Stimulated activated naive CD8-positive, alpha-beta T cell treated with anti-CD3 and anti-CD28 coated beads, Interleukin-15, Interleukin-2, amounts not matched to agents 100 ng/mL and 50 ng/mL, for 24 hours (primary cell): ENCODE measurements around the gene RFESD.

Experiments used
- H3K27ac Mint-ChIP-seq: one replicate; pipeline ENCODE4 v1.8.0; 2021; ENCODE audit warnings: mild to moderate bottlenecking, mixed read lengths
- H3K27me3 Mint-ChIP-seq: one replicate; pipeline ENCODE4 v1.8.0; 2021; ENCODE audit warnings: mixed read lengths
- H3K36me3 Mint-ChIP-seq: one replicate; pipeline ENCODE4 v1.8.0; 2021; ENCODE audit warnings: low read depth, mixed read lengths
- H3K4me1 Mint-ChIP-seq: one replicate; pipeline ENCODE4 v1.8.0; 2021; ENCODE audit warnings: low read depth, mixed read lengths
- H3K4me3 Mint-ChIP-seq: one replicate; pipeline ENCODE4 v1.8.0; 2021; ENCODE audit warnings: mild to moderate bottlenecking, mixed read lengths
- H3K9me3 Mint-ChIP-seq: one replicate; pipeline ENCODE4 v1.8.0; 2021; ENCODE audit warnings: mixed read lengths

Gene RFESD

DNA sequence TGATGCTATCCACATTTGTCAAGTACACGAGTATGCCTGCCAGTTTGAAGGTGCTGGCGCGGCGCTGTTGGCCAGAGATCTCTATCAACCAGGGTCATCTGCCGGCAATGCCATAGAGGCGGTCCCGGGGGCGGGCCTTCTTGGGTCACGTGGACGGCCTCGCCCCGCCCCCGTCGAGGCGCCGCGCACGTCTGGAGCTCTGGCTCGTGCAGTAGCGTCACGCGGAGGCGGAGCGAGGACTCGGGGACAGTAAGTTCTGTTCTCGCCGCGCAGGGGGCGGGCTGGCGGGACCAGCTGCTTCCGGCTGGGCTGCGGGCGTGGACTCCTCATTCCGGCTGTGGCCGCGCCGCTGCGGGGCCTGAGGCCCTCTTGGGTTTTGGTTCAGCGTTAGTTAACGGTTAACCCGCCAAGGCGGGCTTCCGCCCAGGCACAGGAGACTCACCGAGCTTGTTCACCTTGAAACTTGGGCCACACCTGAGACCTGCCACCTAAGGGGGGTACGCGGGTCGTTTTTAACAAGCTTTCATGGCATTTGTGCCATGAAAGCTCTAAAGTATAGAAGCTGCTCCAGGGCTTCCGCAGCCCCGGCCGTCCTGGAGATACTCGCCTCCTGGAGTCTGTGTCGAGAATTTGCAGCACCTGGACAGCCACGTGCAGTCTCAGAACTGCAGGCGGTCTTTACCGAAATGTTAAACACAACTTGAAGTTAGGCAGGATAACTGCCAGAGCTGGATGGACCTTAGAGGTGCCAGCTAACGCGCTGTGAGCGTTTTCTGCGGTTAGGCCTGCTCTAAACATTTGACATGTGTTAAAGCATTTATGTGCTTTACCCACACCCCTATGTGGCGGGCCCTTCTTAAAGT is at the start of gene RFESD:
Gene RFESD (plus strand): TSS at position 209 of the 863 bp plus-strand sequence. CDS start 5,495 bp downstream, outside the sequence.
- Mint-ChIP-seq H3K4me3 (peak within 1 kb of the TSS; percentile 84), H3K27me3 (no peaks in the 10 kb centered on the region), H3K36me3 (peaks cover 2% of the 10 kb centered on the region), H3K9me3 (no peaks in the 10 kb centered on the region), H3K4me1 (peaks cover 41% of the 10 kb centered on the region), H3K27ac (peak within 1 kb of the TSS; percentile 88)

DNA sequence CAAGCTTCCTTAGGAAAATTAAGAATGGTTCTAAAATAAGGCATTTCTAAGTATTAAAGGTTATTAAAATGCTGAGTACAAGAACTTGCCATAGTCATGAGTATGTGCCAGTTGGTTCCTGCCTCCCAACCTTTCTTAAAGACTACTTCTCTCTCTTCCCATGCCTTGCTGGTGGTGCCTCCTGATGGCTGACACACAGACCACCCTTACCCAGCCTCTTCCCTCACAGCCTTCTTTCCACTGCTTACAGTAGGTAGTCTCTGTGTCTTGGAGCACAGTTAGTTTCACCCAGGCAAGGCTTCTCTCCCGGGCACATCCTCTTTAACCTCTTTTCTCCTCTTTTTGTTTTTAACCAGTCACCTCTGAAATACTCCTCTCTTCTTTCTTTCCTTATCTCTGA is 47.3 kb upstream of the RFESD start:
- Mint-ChIP-seq H3K4me1 (no peaks in the 10 kb centered on the region), H3K27ac (no peak overlapping the region), H3K36me3 (peaks cover 11% of the 10 kb centered on the region), H3K27me3 (no peaks in the 10 kb centered on the region), H3K9me3 (no peaks in the 10 kb centered on the region), H3K4me3 (no peak overlapping the region)

DNA sequence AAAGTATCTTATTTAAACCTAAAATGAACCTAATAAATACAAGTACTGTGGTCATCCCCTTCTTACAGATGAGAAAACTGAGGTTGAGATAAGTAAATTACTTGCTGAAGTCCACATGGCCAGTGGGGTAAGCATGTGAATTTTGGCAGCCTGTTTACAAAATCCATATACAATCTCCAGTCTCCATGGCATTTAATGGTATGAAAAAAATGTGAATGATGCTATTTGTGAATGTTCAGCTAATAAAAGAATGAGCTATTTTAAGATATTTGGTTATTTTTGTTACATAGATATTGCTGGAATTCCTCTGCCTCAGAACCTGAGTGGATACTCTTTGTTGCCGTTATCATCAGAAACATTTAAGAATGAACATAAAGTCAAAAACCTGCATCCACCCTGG is 46.0 kb upstream of the RFESD start:
- Mint-ChIP-seq H3K9me3 (no peaks in the 10 kb centered on the region), H3K36me3 (peaks cover 5% of the 10 kb centered on the region), H3K27me3 (no peaks in the 10 kb centered on the region), H3K4me3 (no peak overlapping the region), H3K4me1 (no peaks in the 10 kb centered on the region), H3K27ac (no peak overlapping the region)

DNA sequence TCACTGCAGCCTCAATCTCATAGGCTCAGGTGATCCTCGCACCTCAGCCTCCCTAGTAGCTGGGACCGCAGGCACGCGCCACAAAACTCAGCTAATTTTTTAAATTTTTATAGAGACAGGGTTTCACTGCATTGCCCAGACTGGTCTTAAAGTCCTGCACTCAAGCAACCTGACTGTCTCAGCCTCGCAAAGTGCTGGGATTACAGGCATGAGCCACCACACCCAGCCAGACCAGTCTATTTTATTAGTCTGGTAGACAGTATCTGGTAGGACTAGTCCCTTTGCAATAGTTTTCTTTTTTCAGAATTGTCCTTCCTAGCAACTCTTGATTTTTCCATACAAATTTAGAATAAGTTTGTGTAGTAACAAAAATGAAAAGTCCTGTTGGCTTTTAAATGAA is 40.8 kb upstream of the RFESD start:
- Mint-ChIP-seq H3K4me3 (no peak overlapping the region), H3K9me3 (no peaks in the 10 kb centered on the region), H3K36me3 (peaks cover 5% of the 10 kb centered on the region), H3K27me3 (no peaks in the 10 kb centered on the region), H3K4me1 (no peaks in the 10 kb centered on the region), H3K27ac (no peak overlapping the region)

DNA sequence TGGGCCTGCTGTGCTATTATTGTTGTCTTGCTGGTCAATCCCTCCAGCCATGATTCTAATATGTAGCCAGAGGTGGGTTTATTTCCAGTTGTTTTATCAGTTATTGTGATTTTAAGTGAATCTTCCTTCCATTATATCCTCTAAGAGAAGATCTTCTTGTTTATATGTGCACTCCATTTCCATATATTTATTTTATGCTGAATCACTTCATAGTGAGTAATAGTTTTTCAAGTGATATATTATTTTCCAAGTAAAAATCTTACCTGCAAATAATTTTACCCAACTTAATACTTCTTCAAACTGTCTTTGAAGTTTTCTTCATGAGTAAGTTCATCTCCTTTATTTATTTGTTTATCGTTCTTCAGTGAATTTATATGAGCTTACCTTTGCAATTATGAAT is 40.2 kb upstream of the RFESD start:
- Mint-ChIP-seq H3K4me3 (no peak overlapping the region), H3K27me3 (no peaks in the 10 kb centered on the region), H3K9me3 (no peaks in the 10 kb centered on the region), H3K4me1 (no peaks in the 10 kb centered on the region), H3K36me3 (peaks cover 5% of the 10 kb centered on the region), H3K27ac (no peak overlapping the region)

DNA sequence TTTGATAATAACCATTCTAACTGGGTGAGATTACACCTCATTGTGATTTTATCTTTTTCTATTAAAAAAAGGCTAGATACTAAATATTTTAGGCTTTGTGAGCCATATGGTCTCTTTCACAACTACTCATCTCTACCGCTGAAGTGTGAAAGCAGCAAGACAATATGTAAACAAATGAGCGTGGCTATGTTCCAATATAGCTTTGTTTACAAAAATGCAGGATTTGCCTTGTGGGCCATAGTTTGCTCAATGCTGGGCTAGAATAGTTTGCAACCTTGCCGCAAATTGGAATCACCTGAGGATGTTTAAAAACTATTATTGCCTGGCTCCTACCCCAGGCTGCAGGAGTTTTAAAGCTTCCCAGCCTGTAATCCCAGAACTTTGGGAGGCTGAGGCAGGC is 36.9 kb upstream of the RFESD start:
- Mint-ChIP-seq H3K27me3 (no peaks in the 10 kb centered on the region), H3K9me3 (peaks cover 10% of the 10 kb centered on the region), H3K4me3 (no peak overlapping the region), H3K27ac (no peak overlapping the region), H3K36me3 (peaks cover 17% of the 10 kb centered on the region), H3K4me1 (peaks cover 8% of the 10 kb centered on the region)

DNA sequence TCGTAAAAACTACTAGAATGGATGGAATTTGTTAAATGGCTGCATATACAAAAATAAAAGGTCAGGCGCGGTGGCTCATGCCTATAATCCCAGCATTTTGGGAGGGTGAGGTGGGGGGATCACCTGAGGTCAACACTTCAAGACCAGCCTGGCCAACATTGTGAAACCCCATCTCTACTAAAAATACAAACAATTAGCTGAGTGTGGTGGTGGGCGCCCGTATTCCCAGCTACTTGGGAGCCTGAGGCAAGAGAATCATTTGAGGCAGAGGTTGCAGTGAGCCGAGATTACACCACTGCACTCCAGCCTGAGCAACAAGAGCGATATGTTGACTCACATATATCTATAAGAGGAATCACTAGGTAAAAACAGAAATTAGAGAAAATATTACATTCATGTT is 36.0 kb upstream of the RFESD start:
- Mint-ChIP-seq H3K27me3 (no peaks in the 10 kb centered on the region), H3K27ac (no peak overlapping the region), H3K36me3 (peaks cover 20% of the 10 kb centered on the region), H3K4me1 (peaks cover 15% of the 10 kb centered on the region), H3K9me3 (peaks cover 10% of the 10 kb centered on the region), H3K4me3 (no peak overlapping the region)

DNA sequence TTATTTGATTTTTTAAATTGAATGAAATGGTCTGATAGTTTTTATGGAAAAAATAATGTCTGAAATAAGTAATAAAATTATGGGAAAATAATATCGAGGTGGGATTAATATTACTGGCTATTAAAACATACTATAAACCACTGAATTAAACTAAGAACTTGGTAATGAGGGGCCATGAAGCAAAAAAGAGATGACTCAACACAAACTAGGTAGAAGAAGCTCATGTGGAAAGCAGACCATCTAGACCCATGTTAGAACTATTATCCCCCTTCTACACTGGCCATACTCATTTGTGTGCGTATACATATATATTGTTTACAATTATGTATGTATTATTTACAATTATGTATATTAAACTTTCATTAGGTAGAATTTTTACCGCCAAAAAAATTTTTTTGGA is 35.2 kb upstream of the RFESD start:
- no peak overlapping the region for H3K27ac Mint-ChIP-seq
- peaks cover 15% of the 10 kb centered on the region for H3K4me1 Mint-ChIP-seq
- H3K27me3 Mint-ChIP-seq = no peaks in the 10 kb centered on the region
- H3K4me3 Mint-ChIP-seq = no peak overlapping the region
- H3K36me3 Mint-ChIP-seq = peaks cover 20% of the 10 kb centered on the region
- H3K9me3 Mint-ChIP-seq = peaks cover 10% of the 10 kb centered on the region

DNA sequence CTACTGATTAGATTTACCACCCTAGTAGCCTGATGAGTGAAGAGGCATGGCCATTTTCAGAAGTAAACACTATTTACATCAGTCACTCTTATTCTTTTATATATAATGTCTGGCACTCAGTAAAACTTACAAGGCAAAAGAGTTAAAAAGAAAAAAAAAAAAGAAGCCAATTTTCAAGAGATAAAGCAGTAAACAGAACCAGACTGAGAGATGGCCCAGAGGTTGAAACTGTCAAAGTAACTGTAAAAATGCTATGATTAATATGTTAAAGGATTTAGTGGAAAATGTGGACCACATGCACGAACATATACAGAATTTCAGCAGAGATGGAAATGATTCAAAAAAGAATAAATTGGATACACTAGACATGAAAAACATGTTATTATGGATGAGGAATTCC is 33.1 kb upstream of the RFESD start:
- Mint-ChIP-seq H3K27me3 (no peaks in the 10 kb centered on the region), H3K36me3 (peaks cover 20% of the 10 kb centered on the region), H3K4me3 (no peak overlapping the region), H3K9me3 (peaks cover 10% of the 10 kb centered on the region), H3K27ac (no peak overlapping the region), H3K4me1 (peaks cover 18% of the 10 kb centered on the region)

DNA sequence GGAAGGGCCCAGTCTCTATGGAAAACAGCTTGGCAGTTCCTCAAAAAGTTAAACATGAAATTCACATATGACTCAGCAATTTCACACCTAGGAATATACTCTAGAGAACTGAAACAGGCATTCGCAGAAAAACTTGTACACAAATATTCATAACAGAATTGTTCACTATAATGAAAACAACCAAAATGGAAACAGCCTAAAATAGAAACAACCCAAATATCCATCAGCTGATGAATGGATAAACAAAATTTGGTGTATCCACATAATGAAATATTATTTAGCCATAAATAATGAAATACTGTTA is 31.5 kb upstream of the RFESD start:
- no peak overlapping the region for H3K27ac Mint-ChIP-seq
- no peak overlapping the region for H3K4me3 Mint-ChIP-seq
- peaks cover 20% of the 10 kb centered on the region for H3K36me3 Mint-ChIP-seq
- peaks cover 34% of the 10 kb centered on the region for H3K4me1 Mint-ChIP-seq
- peaks cover 10% of the 10 kb centered on the region for H3K9me3 Mint-ChIP-seq
- H3K27me3 Mint-ChIP-seq = no peaks in the 10 kb centered on the region

DNA sequence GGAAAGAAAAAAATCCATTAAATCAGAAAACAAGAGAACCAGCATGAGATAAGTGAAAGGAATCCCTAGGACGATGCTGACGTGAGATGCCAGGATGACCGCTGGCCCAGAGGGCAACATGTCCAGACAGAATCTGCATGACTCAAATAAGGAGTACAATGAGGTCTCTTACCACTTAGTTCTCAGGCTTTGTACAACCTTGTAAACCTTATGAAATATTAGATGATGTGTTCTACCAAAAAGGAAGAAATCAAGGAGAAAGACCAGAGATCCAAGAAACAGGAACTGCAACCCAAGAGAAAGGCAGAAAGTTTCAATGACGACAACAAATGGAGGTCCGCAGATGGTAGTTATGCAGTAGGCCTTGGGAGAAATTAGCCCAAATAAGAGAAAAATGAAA is 29.5 kb upstream of the RFESD start:
- no peak overlapping the region for H3K4me3 Mint-ChIP-seq
- H3K36me3 Mint-ChIP-seq = peaks cover 20% of the 10 kb centered on the region
- H3K27me3 Mint-ChIP-seq = no peaks in the 10 kb centered on the region
- peaks cover 10% of the 10 kb centered on the region for H3K9me3 Mint-ChIP-seq
- peaks cover 42% of the 10 kb centered on the region for H3K4me1 Mint-ChIP-seq
- no peak overlapping the region for H3K27ac Mint-ChIP-seq

DNA sequence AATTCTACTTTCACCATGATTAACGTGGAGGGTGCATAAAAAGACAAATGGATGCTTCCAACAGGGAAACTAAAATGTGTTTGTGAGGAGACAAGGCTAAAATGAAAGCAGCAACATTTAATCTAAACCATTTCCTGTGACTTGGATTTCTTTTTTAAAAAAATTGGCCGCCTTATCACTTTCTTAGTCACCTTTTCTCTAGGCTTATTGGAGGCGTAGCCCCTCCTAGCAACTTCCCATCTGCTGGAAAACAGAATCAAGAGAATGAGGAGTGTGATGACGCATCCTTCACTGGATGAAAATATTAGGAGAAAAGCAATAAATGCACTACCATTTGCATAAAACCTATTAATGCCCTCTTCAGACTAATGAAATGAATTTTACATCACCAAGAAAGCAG is 27.5 kb upstream of the RFESD start:
- Mint-ChIP-seq H3K9me3 (peaks cover under 1% of the 10 kb centered on the region), H3K36me3 (peaks cover 7% of the 10 kb centered on the region), H3K27me3 (no peaks in the 10 kb centered on the region), H3K27ac (no peak overlapping the region), H3K4me3 (peak overlapping the region; percentile 79), H3K4me1 (peaks cover 40% of the 10 kb centered on the region)

DNA sequence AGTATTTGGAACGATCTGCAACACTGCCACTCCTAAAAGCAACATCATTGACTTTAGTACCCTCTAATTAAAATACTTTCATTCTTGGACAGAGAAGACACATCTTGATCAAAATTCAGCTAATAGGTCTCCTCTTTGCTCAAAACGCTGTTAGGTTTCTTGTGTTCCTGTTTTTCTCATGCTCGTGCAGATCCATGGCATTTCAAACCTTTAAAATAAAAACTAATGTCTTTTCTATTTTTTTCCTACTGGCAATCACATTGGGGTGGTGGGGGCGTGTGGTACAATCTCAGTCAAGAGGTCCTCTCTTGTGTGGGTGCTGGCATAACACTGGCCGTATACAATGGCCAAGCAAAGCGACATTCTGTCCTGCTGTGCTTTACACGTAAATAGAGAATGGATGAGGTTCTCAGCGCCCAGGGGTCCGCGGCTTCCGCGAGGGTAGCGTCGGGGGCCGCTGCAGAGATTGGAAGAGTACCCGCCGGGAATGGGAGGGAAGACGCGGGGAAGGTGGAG is 27.0 kb upstream of the RFESD start:
- Mint-ChIP-seq H3K36me3 (peaks cover 4% of the 10 kb centered on the region), H3K4me1 (peaks cover 40% of the 10 kb centered on the region), H3K9me3 (no peaks in the 10 kb centered on the region), H3K27me3 (no peaks in the 10 kb centered on the region), H3K27ac (peak overlapping the region; percentile 32), H3K4me3 (peak overlapping the region; percentile 79)

DNA sequence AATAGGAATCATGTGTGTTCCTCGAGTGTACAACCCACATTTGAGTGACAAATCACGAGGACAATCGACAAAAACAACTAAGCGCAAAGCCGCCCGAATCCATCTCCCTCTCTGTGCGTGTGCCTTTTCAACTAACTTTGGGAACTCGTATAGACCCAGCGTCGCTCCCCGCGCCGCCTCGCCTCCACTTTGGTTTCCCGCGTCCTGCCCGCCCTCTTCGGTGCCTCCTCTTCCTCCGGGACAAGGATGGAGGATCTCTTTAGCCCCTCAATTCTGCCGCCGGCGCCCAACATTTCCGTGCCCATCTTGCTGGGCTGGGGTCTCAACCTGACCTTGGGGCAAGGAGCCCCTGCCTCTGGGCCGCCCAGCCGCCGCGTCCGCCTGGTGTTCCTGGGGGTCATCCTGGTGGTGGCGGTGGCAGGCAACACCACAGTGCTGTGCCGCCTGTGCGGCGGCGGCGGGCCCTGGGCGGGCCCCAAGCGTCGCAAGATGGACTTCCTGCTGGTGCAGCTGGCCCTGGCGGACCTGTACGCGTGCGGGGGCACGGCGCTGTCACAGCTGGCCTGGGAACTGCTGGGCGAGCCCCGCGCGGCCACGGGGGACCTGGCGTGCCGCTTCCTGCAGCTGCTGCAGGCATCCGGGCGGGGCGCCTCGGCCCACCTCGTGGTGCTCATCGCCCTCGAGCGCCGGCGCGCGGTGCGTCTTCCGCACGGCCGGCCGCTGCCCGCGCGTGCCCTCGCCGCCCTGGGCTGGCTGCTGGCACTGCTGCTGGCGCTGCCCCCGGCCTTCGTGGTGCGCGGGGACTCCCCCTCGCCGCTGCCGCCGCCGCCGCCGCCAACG is 26.3 kb upstream of the RFESD start, which contains the start of gene GPR150:
Gene GPR150 (plus strand): TSS at position 58 of the 840 bp plus-strand sequence. CDS start 189 bp downstream, at position 247.
- H3K36me3 Mint-ChIP-seq = no peaks in the 10 kb centered on the region
- peak within 1 kb of the TSS; percentile 32 for H3K27ac Mint-ChIP-seq
- H3K27me3 Mint-ChIP-seq = no peaks in the 10 kb centered on the region
- peak within 1 kb of the TSS; percentile 79 for H3K4me3 Mint-ChIP-seq
- H3K9me3 Mint-ChIP-seq = no peaks in the 10 kb centered on the region
- H3K4me1 Mint-ChIP-seq = peaks cover 36% of the 10 kb centered on the region
